ENCODE data around the gene IFT52.
"Not testable (repeated sequence)": the region's sequence is repeated elsewhere in the genome, so short reads cannot be mapped to it uniquely, and the experiment has no call there.

The IFT52 gene

DNA sequence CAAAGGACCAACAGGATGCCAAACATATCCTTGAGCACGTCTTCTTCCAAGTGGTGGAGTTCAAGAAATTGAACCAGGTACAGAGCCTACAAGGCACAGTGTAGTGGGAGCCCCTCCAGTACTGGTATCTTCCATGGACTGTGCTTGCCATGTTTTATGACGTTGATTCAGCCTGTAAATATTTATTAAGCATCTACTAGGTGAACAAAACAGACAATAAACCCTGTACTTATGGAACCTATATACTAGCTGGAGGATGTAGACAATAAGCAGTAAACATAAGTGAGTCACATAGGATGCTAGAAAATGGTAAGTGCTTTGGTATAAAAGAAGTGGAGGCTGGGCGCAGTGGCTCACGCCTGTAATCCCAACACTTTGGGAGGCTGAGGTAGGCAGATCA, 51.8 kb downstream of the IFT52 start:
- no peak for DNase-seq (ENCODE audit: low read depth)
- H3K4me3 ChIP-seq (ENCODE audit: low read length): no peak overlapping the region
- no peak for TF ChIP-seq CTCF (IDR thresholded peaks at IDR 0.05; ENCODE audit: insufficient read depth, low read depth, low read length, missing control alignments)

DNA sequence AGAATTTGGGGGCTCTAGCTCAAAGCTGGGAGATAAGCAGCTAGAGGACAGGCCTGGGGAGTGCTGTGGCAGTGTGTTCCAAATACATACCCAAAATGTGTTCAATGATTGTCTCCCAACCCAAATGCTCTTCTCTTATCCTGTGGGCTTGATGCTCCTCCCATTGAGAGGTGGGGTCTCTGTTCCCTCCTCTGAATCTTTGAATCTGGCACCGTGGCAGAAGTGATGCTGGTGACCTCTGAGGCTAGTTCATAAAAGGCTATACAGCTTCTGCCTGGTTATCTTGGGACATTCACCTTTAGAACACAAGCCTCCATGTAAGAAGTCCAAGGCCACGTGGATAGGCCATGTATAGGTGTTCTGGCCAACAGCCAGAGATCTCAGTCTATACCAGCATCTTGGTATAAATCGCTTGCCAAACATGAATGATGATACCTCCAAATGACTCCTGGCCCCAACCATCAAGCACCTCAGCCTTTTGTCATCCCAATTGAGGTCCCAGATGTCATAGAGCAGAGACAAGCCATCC, 60.3 kb downstream of the IFT52 start:
- H3K4me3 ChIP-seq (ENCODE audit: low read length): no peak overlapping the region
- DNase-seq (ENCODE audit: low read depth): no peak
- no peak for TF ChIP-seq CTCF (IDR thresholded peaks at IDR 0.05; ENCODE audit: insufficient read depth, low read depth, low read length, missing control alignments)

DNA sequence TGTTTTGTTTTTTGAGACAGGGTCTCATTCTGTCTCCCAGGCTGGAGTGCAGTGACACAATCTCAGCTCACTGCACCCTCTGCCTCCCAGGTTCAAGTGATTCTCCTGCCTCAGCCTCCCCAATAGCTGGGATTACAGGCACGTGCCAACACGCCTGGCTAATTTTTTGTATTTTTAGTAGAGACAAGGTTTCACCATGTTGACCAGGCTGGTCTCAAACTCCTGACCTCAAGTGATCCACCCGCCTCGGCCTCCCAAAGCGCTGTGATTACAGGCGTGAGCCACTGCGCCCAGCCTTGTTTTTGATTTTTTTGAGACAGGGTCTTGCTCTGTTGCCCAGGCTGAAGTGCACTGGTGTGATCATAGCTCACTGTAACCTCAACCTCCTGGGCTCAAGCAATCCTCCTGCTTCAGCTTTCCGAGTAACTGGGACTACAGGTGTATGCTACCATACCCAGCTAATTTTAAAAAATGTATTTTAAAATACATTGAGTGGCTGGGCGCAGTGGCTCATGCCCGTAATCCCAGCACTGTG, 61.0 kb downstream of the IFT52 start:
- H3K4me3 ChIP-seq (ENCODE audit: low read length); DNase-seq (ENCODE audit: low read depth): not testable (repeated sequence)

DNA sequence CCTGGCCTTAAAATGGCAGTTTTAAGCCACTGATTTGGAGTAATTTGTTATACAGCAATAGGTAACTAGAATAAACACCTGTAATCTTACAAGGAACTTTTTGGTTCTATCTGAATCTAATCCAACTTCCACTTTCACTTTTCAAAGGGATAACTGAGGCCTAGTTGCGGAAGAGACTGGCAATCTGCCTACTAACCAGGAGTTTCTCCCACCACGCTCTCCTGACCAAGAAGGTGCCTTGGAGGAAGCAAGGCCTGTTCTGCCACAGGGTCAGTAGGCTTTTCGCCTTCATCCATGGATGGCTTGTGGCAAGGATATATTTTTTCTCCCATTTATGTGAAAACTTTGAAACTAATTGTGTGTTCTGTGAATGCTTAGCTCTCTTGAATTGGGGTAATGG, 63.2 kb downstream of the IFT52 start:
- no peak for DNase-seq (ENCODE audit: low read depth)
- no peak overlapping the region for H3K4me3 ChIP-seq (ENCODE audit: low read length)
- TF ChIP-seq CTCF (IDR thresholded peaks at IDR 0.05; ENCODE audit: insufficient read depth, low read depth, low read length, missing control alignments): no peak

DNA sequence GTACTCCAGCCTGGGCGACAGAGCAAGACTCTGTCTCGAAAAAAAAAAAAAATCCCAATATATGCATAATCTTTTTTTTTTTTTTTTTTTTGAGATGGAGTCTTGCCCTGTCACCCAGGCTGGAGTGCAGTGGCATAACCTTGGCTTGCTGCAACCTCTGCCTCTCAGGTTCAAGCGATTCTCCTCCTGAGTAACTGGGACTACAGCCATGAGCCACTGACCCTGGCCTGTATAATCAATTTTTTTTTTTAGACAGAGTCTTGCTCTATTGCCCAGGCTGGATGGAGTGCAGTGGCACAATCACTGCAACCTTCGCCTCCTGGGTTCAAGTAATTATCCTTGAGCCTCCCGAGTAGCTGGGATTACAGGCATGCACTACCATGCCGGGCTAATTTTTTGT, 64.4 kb downstream of the IFT52 start:
- not testable (repeated sequence) for DNase-seq (ENCODE audit: low read depth)

DNA sequence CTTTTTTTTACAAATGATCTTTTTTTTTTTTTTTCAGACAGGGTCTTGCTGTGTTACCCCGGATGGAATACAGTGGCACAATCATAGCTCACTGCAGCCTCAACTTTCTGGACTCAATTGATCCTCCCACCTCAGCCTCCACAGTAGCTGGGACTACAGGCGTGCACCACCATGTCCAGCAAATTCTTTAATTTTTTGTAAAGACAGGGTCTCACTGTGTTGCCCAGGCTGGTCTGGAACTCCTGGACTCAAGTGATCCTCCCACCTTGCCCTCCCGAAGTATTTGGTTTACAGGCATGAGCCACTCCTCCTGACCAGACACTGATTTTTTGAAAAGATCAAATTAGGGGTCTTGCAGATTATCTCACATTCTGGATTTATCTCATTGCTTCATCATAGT, 65.2 kb downstream of the IFT52 start:
- DNase-seq (ENCODE audit: low read depth): no peak
- H3K4me3 ChIP-seq (ENCODE audit: low read length): no peak overlapping the region
- TF ChIP-seq CTCF (IDR thresholded peaks at IDR 0.05; ENCODE audit: insufficient read depth, low read depth, low read length, missing control alignments): no peak

More for the DNA sequence above, 64.4 kb downstream of the IFT52 start:
- not testable (repeated sequence) for H3K4me3 ChIP-seq (ENCODE audit: low read length)

GRCh38 chr20:43658069-43658722, 67.5 kb downstream of the IFT52 start:
- H3K4me3 ChIP-seq (ENCODE audit: low read length): peak overlapping the region; percentile 97
- DNase-seq (ENCODE audit: low read depth): peak; percentile 11

More at GRCh38 chr20:43658069-43658722, 67.5 kb downstream of the IFT52 start:
- peak; percentile 21 for TF ChIP-seq CTCF (IDR thresholded peaks at IDR 0.05; ENCODE audit: insufficient read depth, low read depth, low read length, missing control alignments)

Data from epithelial cell of esophagus (primary cell).